H9 (cell line): ENCODE results near the gene YDJC. TPM values are rescaled to one million over a fixed set of nuclear protein-coding genes. Genes with fewer than 3 reads are reported as not detected.

Source experiments
- DNase-seq: peaks from one replicate; pipeline ENCODE4 v3.0.0-alpha.2; 2017
- H2AFZ ChIP-seq: one replicate; pipeline ENCODE4 v1.6.1; 2013; ENCODE audit warnings: mild to moderate bottlenecking, low read length, control low read depth, moderate library complexity
- H2AK5ac ChIP-seq: 2 replicates; pipeline ENCODE4 v1.6.1; 2013; ENCODE audit warnings: low read length, control low read depth, mixed read lengths; ENCODE audit not compliant: insufficient read length
- H2BK120ac ChIP-seq: one replicate; pipeline ENCODE4 v1.6.1; 2013; ENCODE audit warnings: low read depth, mild to moderate bottlenecking, low read length, control low read depth, inconsistent platforms; ENCODE audit not compliant: poor library complexity, severe bottlenecking
- H2BK12ac ChIP-seq: 2 replicates; pipeline ENCODE4 v1.6.1; 2013; ENCODE audit warnings: low read length, control low read depth, mixed read lengths, low read depth; ENCODE audit not compliant: insufficient read length
- H2BK15ac ChIP-seq: 2 replicates; pipeline ENCODE4 v1.6.1; 2013; ENCODE audit warnings: low read depth, low read length, control low read depth
- H2BK20ac ChIP-seq: one replicate; pipeline ENCODE4 v1.6.1; 2013; ENCODE audit warnings: low read depth, mild to moderate bottlenecking, low read length, control low read depth, inconsistent platforms; ENCODE audit not compliant: poor library complexity, severe bottlenecking
- H2BK5ac ChIP-seq: 2 replicates; pipeline ENCODE4 v1.6.1; 2013; ENCODE audit warnings: low read length, control low read depth, mixed read lengths; ENCODE audit not compliant: insufficient read length
- H3K14ac ChIP-seq: 2 replicates; pipeline ENCODE4 v1.6.1; 2013; ENCODE audit warnings: low read length, control low read depth; ENCODE audit not compliant: insufficient read depth
- H3K18ac ChIP-seq: 2 replicates; pipeline ENCODE4 v1.6.1; 2013; ENCODE audit warnings: low read depth, mild to moderate bottlenecking, mixed read lengths, low read length, control low read depth; ENCODE audit not compliant: insufficient read length
- H3K23ac ChIP-seq: 2 replicates; pipeline ENCODE4 v1.6.1; 2013; ENCODE audit warnings: low read length, control low read depth, mixed read lengths, low read depth; ENCODE audit not compliant: insufficient read length
- H3K23me2 ChIP-seq: 2 replicates; pipeline ENCODE4 v1.6.1; 2013; ENCODE audit warnings: low read depth, mild to moderate bottlenecking, mixed read lengths, low read length, control low read depth; ENCODE audit not compliant: insufficient read length, poor library complexity, severe bottlenecking
- H3K27ac ChIP-seq: 2 replicates; pipeline ENCODE4 v1.5.1; 2013; ENCODE audit warnings: low read length, control low read depth, mixed read lengths, low read depth; ENCODE audit not compliant: insufficient read length
- H3K27me3 ChIP-seq: 2 replicates; pipeline ENCODE4 v1.6.1; 2013; ENCODE audit warnings: low read length, control low read depth, inconsistent platforms; ENCODE audit not compliant: insufficient read depth
- H3K4ac ChIP-seq: 2 replicates; pipeline ENCODE4 v1.6.1; 2013; ENCODE audit warnings: low read depth, mild to moderate bottlenecking, control low read depth, inconsistent platforms, low read length, moderate library complexity
- H3K4me1 ChIP-seq: 2 replicates; pipeline ENCODE4 v1.6.1; 2013; ENCODE audit warnings: low read length, control low read depth, inconsistent platforms; ENCODE audit not compliant: insufficient read depth
- H3K4me2 ChIP-seq: 2 replicates; pipeline ENCODE4 v1.6.1; 2013; ENCODE audit warnings: low read length, control low read depth, mixed read lengths; ENCODE audit not compliant: insufficient read length, insufficient read depth
- H3K56ac ChIP-seq: 2 replicates; pipeline ENCODE4 v1.6.1; 2013; ENCODE audit warnings: low read depth, mild to moderate bottlenecking, mixed read lengths, low read length, control low read depth; ENCODE audit not compliant: insufficient read length
- H3K79me1 ChIP-seq: 2 replicates; pipeline ENCODE4 v1.6.1; 2013; ENCODE audit warnings: low read depth, mild to moderate bottlenecking, moderate library complexity, low read length, control low read depth, inconsistent platforms; ENCODE audit not compliant: insufficient read depth, poor library complexity, severe bottlenecking
- H3K79me2 ChIP-seq: 2 replicates; pipeline ENCODE4 v1.6.1; 2013; ENCODE audit warnings: low read length, control low read depth, inconsistent platforms; ENCODE audit not compliant: insufficient read depth
- H3K9ac ChIP-seq: 2 replicates; pipeline ENCODE4 v1.6.1; 2013; ENCODE audit warnings: low read length, control low read depth, mixed read lengths; ENCODE audit not compliant: insufficient read length; ENCODE audit errors: extremely low read depth
- H3K9me3 ChIP-seq: one replicate; pipeline ENCODE4 v1.6.1; 2013; ENCODE audit warnings: low read depth, low read length, inconsistent platforms; ENCODE audit not compliant: control insufficient read depth
- H3T11ph ChIP-seq: one replicate; pipeline ENCODE4 v1.6.1; 2013; ENCODE audit warnings: mild to moderate bottlenecking, low read length, control low read depth, inconsistent platforms
- H4K20me1 ChIP-seq: one replicate; pipeline ENCODE4 v1.6.1; 2013; ENCODE audit not compliant: control insufficient read depth, insufficient read length, insufficient read depth
- H4K5ac ChIP-seq: 2 replicates; pipeline ENCODE4 v1.6.1; 2013; ENCODE audit warnings: low read depth, mild to moderate bottlenecking, mixed read lengths, low read length, control low read depth; ENCODE audit not compliant: insufficient read length
- H4K8ac ChIP-seq: replicated peaks from 2 replicates; pipeline ENCODE4 v1.6.1; 2013; ENCODE audit warnings: low read length, control low read depth, mixed read lengths, low read depth; ENCODE audit not compliant: insufficient read length
- H4K91ac ChIP-seq: 2 replicates; pipeline ENCODE4 v1.6.1; 2013; ENCODE audit warnings: low read depth, mild to moderate bottlenecking, moderate library complexity, mixed read lengths, low read length, control low read depth; ENCODE audit not compliant: insufficient read length
- H3K27ac Mint-ChIP-seq, 3 experiments: 2 replicates in 2 of 3; 3 replicates in 1 of 3; pipeline ENCODE4 v1.8.0; 2020 to 2021; ENCODE audit warnings: mixed read lengths in 3 of 3, mild to moderate bottlenecking in 1 of 3, moderate library complexity in 1 of 3
- H3K27me3 Mint-ChIP-seq: 2 replicates; pipeline ENCODE4 v1.8.0; 2021; ENCODE audit warnings: low read depth, mild to moderate bottlenecking, moderate library complexity, mixed read lengths
- H3K36me3 Mint-ChIP-seq, 3 experiments: 2 replicates in 2 of 3; 3 replicates in 1 of 3; pipeline ENCODE4 v1.8.0; 2020 to 2021; ENCODE audit warnings: low read depth in 3 of 3, mixed read lengths in 3 of 3; ENCODE audit not compliant: insufficient read depth in 1 of 3
- H3K4me1 Mint-ChIP-seq, 2 experiments: 2 replicates each; pipeline ENCODE4 v1.8.0; 2020; ENCODE audit warnings: mixed read lengths in 2 of 2
- H3K4me3 Mint-ChIP-seq, 2 experiments: 2 replicates in 1 of 2; 3 replicates in 1 of 2; pipeline ENCODE4 v1.8.0; 2020 to 2021; ENCODE audit warnings: mild to moderate bottlenecking in 2 of 2, mixed read lengths in 2 of 2, moderate library complexity in 1 of 2
- H3K9me3 Mint-ChIP-seq, 2 experiments: 2 replicates in 1 of 2; 3 replicates in 1 of 2; pipeline ENCODE4 v1.8.0; 2020; ENCODE audit warnings: mild to moderate bottlenecking in 2 of 2, mixed read lengths in 2 of 2, moderate library complexity in 1 of 2
- WGBS: extraction: QIAGEN DNeasy Blood & Tissue Kit; methylation state at CpG from one replicate; pipeline ENCODE4 v1.1.7; 2013; ENCODE audit warnings: missing lambda C conversion rate, low lambda C conversion rate, mixed read lengths; ENCODE audit not compliant: insufficient read length; ENCODE audit errors: extremely low coverage; 5-methylcytosine and 5-hydroxymethylcytosine counted together
- total RNA-seq: library from RNA; stranded (reverse); gene quantifications from 2 replicates; pipeline ENCODE4 v1.2.1, GENCODE V29; 2021
- TF ChIP-seq, protein P1 (sequence below): fragments of 200-600 bp; sonication (generic); conservative IDR thresholded peaks from 3 replicates; pipeline ENCODE4 v1.8.0; 2021; ENCODE audit warnings: antibody characterized with exemption, mild to moderate bottlenecking

The YDJC gene
- total RNA-seq, 1 experiment from 2014 or later: 30.2 TPM

DNA sequence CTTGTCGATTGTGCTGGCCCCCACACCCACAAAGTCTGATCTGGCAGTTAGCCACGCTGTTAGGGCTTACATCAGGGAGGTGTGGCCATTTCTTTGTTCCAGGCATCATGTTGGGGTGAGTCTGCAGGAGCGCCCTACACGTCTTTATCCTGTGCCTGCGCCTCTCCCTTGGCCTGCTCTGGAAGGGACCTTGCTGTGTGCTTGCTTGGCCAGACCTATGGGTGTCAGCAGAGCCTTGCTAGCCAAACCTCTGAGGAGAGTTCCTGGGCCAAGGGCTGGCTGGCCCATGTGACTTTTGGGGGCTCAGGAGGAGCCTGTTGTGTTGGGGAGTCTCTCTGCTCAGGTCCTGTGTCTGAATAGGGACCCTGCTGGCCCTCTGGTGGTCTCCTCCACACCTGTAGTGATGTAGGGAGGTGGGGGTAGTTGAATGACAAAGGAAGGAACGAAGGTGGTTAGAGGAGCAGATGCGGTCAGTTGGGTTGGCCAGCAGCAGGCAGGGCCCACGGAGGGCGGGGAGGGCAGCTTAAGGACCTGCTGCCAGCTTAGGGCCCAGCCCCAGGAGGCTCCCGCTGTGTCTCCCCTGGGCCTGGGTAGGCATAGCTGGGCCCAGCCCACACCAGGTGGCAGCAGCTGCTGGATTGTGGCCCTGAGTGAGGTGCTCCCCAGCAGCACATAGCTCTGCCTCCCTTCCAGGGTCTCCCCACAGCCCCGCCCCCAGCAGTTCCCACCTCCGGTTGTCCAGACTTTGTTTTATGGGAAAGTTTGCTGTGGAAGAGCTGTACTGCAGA is 43.9 kb upstream of the YDJC start:
- Histone ChIP-seq H3K9ac (no peak overlapping the region), H3K23ac (no peak overlapping the region), H3T11ph (no peak overlapping the region), H3K27ac (no peak overlapping the region), H2BK5ac (no peak overlapping the region), H4K5ac (no peak overlapping the region), H3K79me1 (no peaks in the 10 kb centered on the region), H2BK15ac (no peak overlapping the region; the same call in 1 of the 2 replicates), H4K91ac (no peak overlapping the region), H3K4ac (no peak overlapping the region), H3K4me2 (no peak overlapping the region), H3K4me1 (no peaks in the 10 kb centered on the region), H2BK12ac (no peak overlapping the region), H4K8ac (no peak overlapping the region), H2BK120ac (no peak overlapping the region), H3K9me3 (no peaks in the 10 kb centered on the region), H3K56ac (no peak overlapping the region), H3K27me3 (no peaks in the 10 kb centered on the region), H3K14ac (no peak overlapping the region), H2BK20ac (no peak overlapping the region), H4K20me1 (no peaks in the 10 kb centered on the region), H3K18ac (no peak overlapping the region), H2AK5ac (no peak overlapping the region), H3K79me2 (no peaks in the 10 kb centered on the region), H2AFZ (no peak overlapping the region), H3K23me2 (no peaks in the 10 kb centered on the region)
- no peaks in the 10 kb centered on the region; the same call in 1 of the 2 replicates for H3K27me3 Mint-ChIP-seq
- TF ChIP-seq, protein P1, sequence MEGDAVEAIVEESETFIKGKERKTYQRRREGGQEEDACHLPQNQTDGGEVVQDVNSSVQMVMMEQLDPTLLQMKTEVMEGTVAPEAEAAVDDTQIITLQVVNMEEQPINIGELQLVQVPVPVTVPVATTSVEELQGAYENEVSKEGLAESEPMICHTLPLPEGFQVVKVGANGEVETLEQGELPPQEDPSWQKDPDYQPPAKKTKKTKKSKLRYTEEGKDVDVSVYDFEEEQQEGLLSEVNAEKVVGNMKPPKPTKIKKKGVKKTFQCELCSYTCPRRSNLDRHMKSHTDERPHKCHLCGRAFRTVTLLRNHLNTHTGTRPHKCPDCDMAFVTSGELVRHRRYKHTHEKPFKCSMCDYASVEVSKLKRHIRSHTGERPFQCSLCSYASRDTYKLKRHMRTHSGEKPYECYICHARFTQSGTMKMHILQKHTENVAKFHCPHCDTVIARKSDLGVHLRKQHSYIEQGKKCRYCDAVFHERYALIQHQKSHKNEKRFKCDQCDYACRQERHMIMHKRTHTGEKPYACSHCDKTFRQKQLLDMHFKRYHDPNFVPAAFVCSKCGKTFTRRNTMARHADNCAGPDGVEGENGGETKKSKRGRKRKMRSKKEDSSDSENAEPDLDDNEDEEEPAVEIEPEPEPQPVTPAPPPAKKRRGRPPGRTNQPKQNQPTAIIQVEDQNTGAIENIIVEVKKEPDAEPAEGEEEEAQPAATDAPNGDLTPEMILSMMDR: no peak
- no peak overlapping the region for H3K4me3 Mint-ChIP-seq
- H3K27ac Mint-ChIP-seq: no peak overlapping the region; a peak in 1 of 7 replicates
- H3K4me1 Mint-ChIP-seq: peaks cover 0 to 10% of the 10 kb centered on the region in 2 experiments; a peak in 2 of 4 replicates
- peaks cover 10 to 13% of the 10 kb centered on the region in 2 experiments; a peak in 4 of 5 replicates for H3K9me3 Mint-ChIP-seq
- H3K36me3 Mint-ChIP-seq: peaks cover 46 to 77% (median 75%) of the 10 kb centered on the region in 3 experiments
- DNase-seq: no peak
- WGBS: no CpG with 5 or more reads among the region's 12 CpGs
